Osteocyte (in vitro differentiated cells): ENCODE data around the gene ALG6. TPM values are rescaled to one million over a fixed set of nuclear protein-coding genes. Genes with fewer than 3 reads are reported as not detected.
A peak's percentile ranks its signal among the peaks of the same experiment; 100 is the strongest.

Experiments
- DNase-seq: peaks from one replicate; pipeline ENCODE4 v3.0.0; 2021; ENCODE audit warnings: mixed read lengths; ENCODE audit not compliant: unreplicated experiment; ENCODE audit errors: extremely low spot score
- H3K27ac Mint-ChIP-seq: one replicate; pipeline ENCODE4 v1.8.0; 2021; ENCODE audit warnings: mild to moderate bottlenecking, mixed read lengths; ENCODE audit not compliant: unreplicated experiment
- H3K27me3 Mint-ChIP-seq: one replicate; pipeline ENCODE4 v1.8.0; 2021; ENCODE audit warnings: mixed read lengths; ENCODE audit not compliant: unreplicated experiment
- H3K36me3 Mint-ChIP-seq: one replicate; pipeline ENCODE4 v1.8.0; 2021; ENCODE audit warnings: mixed read lengths; ENCODE audit not compliant: unreplicated experiment
- H3K4me1 Mint-ChIP-seq: one replicate; pipeline ENCODE4 v1.8.0; 2021; ENCODE audit warnings: mixed read lengths; ENCODE audit not compliant: unreplicated experiment
- H3K4me3 Mint-ChIP-seq: one replicate; pipeline ENCODE4 v1.8.0; 2021; ENCODE audit warnings: mild to moderate bottlenecking, moderate library complexity, mixed read lengths; ENCODE audit not compliant: unreplicated experiment
- H3K9me3 Mint-ChIP-seq: one replicate; pipeline ENCODE4 v1.8.0; 2021; ENCODE audit warnings: mixed read lengths; ENCODE audit not compliant: unreplicated experiment
- total RNA-seq: library from RNA; stranded (reverse); gene quantifications from 2 replicates; pipeline ENCODE4 v1.2.1, GENCODE V29; 2021
- TF ChIP-seq, protein P1 (sequence below): fragments of 200-600 bp; sonication (generic); IDR thresholded peaks from 2 replicates; pipeline ENCODE4 v1.5.0; 2021; ENCODE audit warnings: antibody characterized with exemption, mild to moderate bottlenecking, moderate library complexity

ALG6 gene
- total RNA-seq, 1 donor from 2014 or later = 13.6 TPM

DNA sequence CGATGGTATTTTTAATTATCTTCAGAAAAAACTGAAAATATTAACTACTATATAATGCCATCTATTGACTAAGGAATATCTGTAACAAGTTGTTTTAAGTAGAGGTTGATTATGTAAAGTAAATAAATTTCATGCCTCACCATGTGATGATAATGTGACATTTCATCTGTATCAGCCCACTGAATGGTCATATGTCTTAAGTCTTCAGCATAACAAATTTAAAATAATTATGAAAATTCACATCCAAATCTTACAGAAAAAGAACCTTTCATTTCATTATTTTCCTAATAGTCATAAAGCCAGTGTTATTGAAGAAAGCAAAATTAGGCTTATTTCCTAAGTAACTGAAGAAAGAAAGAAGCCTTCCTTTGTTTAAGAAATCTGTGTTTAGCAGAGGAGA lies 83.0 kb downstream of the ALG6 start:
- no peaks in the 10 kb centered on the region for H3K9me3 Mint-ChIP-seq
- H3K27ac Mint-ChIP-seq = no peak overlapping the region
- TF ChIP-seq, protein P1, sequence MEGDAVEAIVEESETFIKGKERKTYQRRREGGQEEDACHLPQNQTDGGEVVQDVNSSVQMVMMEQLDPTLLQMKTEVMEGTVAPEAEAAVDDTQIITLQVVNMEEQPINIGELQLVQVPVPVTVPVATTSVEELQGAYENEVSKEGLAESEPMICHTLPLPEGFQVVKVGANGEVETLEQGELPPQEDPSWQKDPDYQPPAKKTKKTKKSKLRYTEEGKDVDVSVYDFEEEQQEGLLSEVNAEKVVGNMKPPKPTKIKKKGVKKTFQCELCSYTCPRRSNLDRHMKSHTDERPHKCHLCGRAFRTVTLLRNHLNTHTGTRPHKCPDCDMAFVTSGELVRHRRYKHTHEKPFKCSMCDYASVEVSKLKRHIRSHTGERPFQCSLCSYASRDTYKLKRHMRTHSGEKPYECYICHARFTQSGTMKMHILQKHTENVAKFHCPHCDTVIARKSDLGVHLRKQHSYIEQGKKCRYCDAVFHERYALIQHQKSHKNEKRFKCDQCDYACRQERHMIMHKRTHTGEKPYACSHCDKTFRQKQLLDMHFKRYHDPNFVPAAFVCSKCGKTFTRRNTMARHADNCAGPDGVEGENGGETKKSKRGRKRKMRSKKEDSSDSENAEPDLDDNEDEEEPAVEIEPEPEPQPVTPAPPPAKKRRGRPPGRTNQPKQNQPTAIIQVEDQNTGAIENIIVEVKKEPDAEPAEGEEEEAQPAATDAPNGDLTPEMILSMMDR = no peak
- no peak for DNase-seq
- H3K27me3 Mint-ChIP-seq = no peaks in the 10 kb centered on the region
- H3K36me3 Mint-ChIP-seq = no peaks in the 10 kb centered on the region
- H3K4me1 Mint-ChIP-seq = peaks cover 23% of the 10 kb centered on the region
- no peak overlapping the region for H3K4me3 Mint-ChIP-seq

DNA sequence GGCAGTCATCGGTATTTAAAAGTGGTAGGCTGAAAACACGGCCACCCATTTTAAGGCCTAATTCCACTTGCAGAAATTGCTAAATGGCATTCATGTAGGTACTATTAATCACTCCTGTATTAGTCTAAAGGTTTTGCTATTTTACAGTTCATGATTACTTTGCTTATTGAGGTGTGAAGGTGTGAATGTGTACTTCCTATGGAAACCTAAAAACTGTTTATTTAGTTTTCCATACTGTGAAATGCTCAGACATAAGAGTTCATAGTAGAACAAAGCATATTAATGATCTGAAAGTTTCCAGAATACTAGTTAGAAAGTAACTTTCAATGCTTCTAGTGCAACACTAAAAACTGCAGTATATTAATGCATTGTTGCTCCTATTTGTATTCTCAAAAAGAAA lies 85.8 kb downstream of the ALG6 start:
- TF ChIP-seq, protein P1 = no peak
- H3K4me1 Mint-ChIP-seq = peaks cover 23% of the 10 kb centered on the region
- H3K4me3 Mint-ChIP-seq = no peak overlapping the region
- DNase-seq = no peak
- no peaks in the 10 kb centered on the region for H3K27me3 Mint-ChIP-seq
- H3K36me3 Mint-ChIP-seq = peaks cover 8% of the 10 kb centered on the region
- no peak overlapping the region for H3K27ac Mint-ChIP-seq
- H3K9me3 Mint-ChIP-seq = no peaks in the 10 kb centered on the region

DNA sequence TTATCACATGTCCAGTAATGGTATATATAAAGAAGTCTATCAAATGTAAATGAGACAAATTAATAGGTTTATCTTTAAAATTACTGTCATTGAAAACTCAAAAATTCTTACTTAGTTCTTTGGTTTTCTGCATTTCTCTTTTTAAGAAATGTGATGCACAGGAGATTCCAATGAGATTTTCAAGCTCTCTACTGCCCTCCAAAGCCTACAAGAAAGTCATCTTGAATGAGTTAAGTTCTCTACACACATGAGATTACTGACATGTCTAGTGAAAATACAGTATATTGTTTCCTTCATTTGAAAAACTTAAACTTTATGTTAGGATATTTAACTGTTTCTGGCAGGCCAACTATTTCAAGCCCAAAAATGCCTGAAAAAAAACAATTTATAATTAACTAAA lies 86.8 kb downstream of the ALG6 start:
- Mint-ChIP-seq H3K36me3 (peaks cover 8% of the 10 kb centered on the region), H3K9me3 (no peaks in the 10 kb centered on the region), H3K27ac (no peak overlapping the region), H3K4me3 (no peak overlapping the region), H3K4me1 (peaks cover 21% of the 10 kb centered on the region), H3K27me3 (no peaks in the 10 kb centered on the region)
- no peak for DNase-seq
- TF ChIP-seq, protein P1 = peak; percentile 52

DNA sequence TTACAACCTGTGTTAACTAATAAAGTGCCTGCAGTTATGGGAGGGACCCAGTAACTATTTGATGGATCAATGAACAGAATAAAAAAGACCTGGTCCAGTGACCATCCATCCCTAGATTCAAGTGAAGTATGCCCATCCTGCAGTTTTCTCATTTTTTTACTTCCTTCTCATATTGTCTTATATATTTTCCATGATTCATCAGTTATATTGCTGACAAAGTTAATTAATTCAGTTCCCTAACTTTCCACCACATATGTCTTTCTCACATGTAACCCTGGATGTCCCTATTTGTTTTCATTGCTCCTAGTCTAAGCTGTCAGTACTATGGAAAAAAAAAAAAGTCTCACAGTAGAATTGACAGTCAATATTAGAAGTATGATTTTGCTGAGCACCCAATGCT lies 91.3 kb downstream of the ALG6 start:
- DNase-seq = no peak
- no peaks in the 10 kb centered on the region for H3K27me3 Mint-ChIP-seq
- no peak overlapping the region for H3K4me3 Mint-ChIP-seq
- peaks cover 24% of the 10 kb centered on the region for H3K36me3 Mint-ChIP-seq
- peaks cover 9% of the 10 kb centered on the region for H3K9me3 Mint-ChIP-seq
- H3K27ac Mint-ChIP-seq = no peak overlapping the region
- peaks cover 4% of the 10 kb centered on the region for H3K4me1 Mint-ChIP-seq
- TF ChIP-seq, protein P1 = no peak

DNA sequence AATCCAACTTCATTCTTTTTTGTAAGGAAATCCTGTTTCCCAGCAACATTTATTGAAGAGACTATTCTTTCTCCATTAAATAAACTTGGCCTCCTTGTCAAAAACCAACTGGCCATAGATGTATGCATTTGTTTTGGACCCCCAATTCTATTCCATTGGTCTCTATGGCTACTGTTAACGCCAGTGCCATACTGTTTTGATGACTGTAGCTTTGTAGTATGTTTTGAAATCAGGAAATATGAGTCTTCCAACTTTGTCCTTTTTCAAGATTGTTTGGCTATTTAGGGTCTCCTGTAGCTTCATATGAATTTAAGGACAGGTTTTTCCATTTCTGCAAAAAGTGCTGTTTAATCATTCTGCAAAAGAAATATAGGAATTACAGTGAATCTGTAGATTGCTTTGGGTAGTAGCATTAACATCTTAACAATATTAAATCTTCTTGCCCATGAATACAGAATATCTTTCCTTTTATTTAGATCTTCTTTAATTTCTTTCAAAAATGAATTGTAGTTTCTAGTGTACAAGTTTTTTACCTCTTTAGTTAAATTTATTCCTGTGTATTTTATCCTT lies 94.3 kb downstream of the ALG6 start:
- no peak overlapping the region for H3K4me3 Mint-ChIP-seq
- peaks cover 4% of the 10 kb centered on the region for H3K4me1 Mint-ChIP-seq

More for the DNA sequence above, 94.3 kb downstream of the ALG6 start:
- TF ChIP-seq, protein P1 = no peak
- Mint-ChIP-seq H3K9me3 (peaks cover 9% of the 10 kb centered on the region), H3K36me3 (peaks cover 24% of the 10 kb centered on the region), H3K27me3 (no peaks in the 10 kb centered on the region), H3K27ac (no peak overlapping the region)
- DNase-seq = no peak
